KMS-11 (cell line): Measurements from ENCODE around the gene PLA2G4E.

Experiments
- H2AFZ ChIP-seq: fragments of 200-600 bp; sonication (generic); 2 replicates; pipeline ENCODE4 v1.6.1; 2016; ENCODE audit warnings: antibody characterized with exemption, mixed run types, low read depth
- H3K27ac ChIP-seq: fragments of 200-600 bp; sonication (generic); 2 replicates; pipeline ENCODE4 v1.6.1; 2016; ENCODE audit warnings: mild to moderate bottlenecking, mixed run types
- H3K27me3 ChIP-seq: fragments of 200-600 bp; sonication (generic); 2 replicates; pipeline ENCODE4 v1.6.1; 2017; ENCODE audit warnings: mild to moderate bottlenecking, low read depth, mixed run types, moderate library complexity; ENCODE audit not compliant: insufficient read depth
- H3K36me3 ChIP-seq: fragments of 200-600 bp; sonication (generic); 2 replicates; pipeline ENCODE4 v1.6.1; 2017; ENCODE audit warnings: mild to moderate bottlenecking, mixed run types; ENCODE audit not compliant: insufficient read depth
- H3K4me1 ChIP-seq: fragments of 200-600 bp; sonication (generic); 2 replicates; pipeline ENCODE4 v1.6.1; 2016; ENCODE audit warnings: mild to moderate bottlenecking, low read depth, mixed run types; ENCODE audit not compliant: poor library complexity, severe bottlenecking
- H3K4me2 ChIP-seq: fragments of 200-600 bp; sonication (generic); 2 replicates; pipeline ENCODE4 v1.7.0; 2016; ENCODE audit warnings: mild to moderate bottlenecking, mixed run types
- H3K4me3 ChIP-seq: fragments of 200-600 bp; sonication (generic); IDR thresholded peaks from 2 replicates; pipeline ENCODE4 v1.6.1; 2017; ENCODE audit warnings: low read depth, low read length, mixed read lengths; ENCODE audit not compliant: insufficient read depth
- H3K79me2 ChIP-seq: fragments of 200-600 bp; sonication (generic); 2 replicates; pipeline ENCODE4 v1.6.1; 2016; ENCODE audit warnings: low read depth, mixed run types; ENCODE audit not compliant: insufficient read depth
- H3K9ac ChIP-seq: fragments of 200-600 bp; sonication (generic); 2 replicates; pipeline ENCODE4 v1.6.1; 2016; ENCODE audit warnings: mild to moderate bottlenecking, mixed run types
- H4K20me1 ChIP-seq: fragments of 200-600 bp; sonication (generic); 2 replicates; pipeline ENCODE4 v1.6.1; 2016; ENCODE audit warnings: mild to moderate bottlenecking, mixed run types; ENCODE audit not compliant: insufficient read depth
- CTCF ChIP-seq: fragments of 200-600 bp; sonication (generic); conservative IDR thresholded peaks from 2 replicates; pipeline ENCODE4 v1.6.1; 2017; ENCODE audit warnings: low read depth, mild to moderate bottlenecking, antibody characterized with exemption, low read length, moderate library complexity, mixed read lengths

The PLA2G4E gene

GRCh38 chr15:41967506-41968206, 53.2 kb downstream of the PLA2G4E start:
- no peaks in the 10 kb centered on the region for H4K20me1 ChIP-seq
- no peak overlapping the region for H2AFZ ChIP-seq
- no peak for TF ChIP-seq CTCF
- no peaks in the 10 kb centered on the region for H3K36me3 ChIP-seq
- no peak overlapping the region for H3K27ac ChIP-seq
- no peak overlapping the region for H3K9ac ChIP-seq
- H3K27me3 ChIP-seq: no peaks in the 10 kb centered on the region
- peaks cover 29% of the 10 kb centered on the region for H3K4me1 ChIP-seq
- no peak overlapping the region for H3K4me2 ChIP-seq
- peaks cover 28% of the 10 kb centered on the region; the same call in 1 of the 2 replicates for H3K79me2 ChIP-seq
- no peak overlapping the region for H3K4me3 ChIP-seq

GRCh38 chr15:41966920-41967465, 53.8 kb downstream of the PLA2G4E start:
- Histone ChIP-seq H2AFZ (no peak overlapping the region), H3K4me3 (no peak overlapping the region), H3K36me3 (no peaks in the 10 kb centered on the region), H3K4me2 (no peak overlapping the region), H4K20me1 (no peaks in the 10 kb centered on the region), H3K4me1 (peaks cover 29% of the 10 kb centered on the region), H3K79me2 (peaks cover 28% of the 10 kb centered on the region; the same call in 1 of the 2 replicates), H3K27ac (no peak overlapping the region), H3K27me3 (no peaks in the 10 kb centered on the region), H3K9ac (no peak overlapping the region)
- TF ChIP-seq CTCF: no peak

- TF ChIP-seq CTCF: no peak
- H3K27ac ChIP-seq: no peak overlapping the region
- H3K4me2 ChIP-seq: no peak overlapping the region
- no peak overlapping the region for H3K4me3 ChIP-seq
- H2AFZ ChIP-seq: no peak overlapping the region
- H3K9ac ChIP-seq: no peak overlapping the region
- no peaks in the 10 kb centered on the region for H3K36me3 ChIP-seq
- no peaks in the 10 kb centered on the region for H3K27me3 ChIP-seq
- H3K4me1 ChIP-seq: peaks cover 29% of the 10 kb centered on the region
- H4K20me1 ChIP-seq: no peaks in the 10 kb centered on the region
- peaks cover 28% of the 10 kb centered on the region; the same call in 1 of the 2 replicates for H3K79me2 ChIP-seq
These were observed 54.4 kb downstream of the PLA2G4E start for GRCh38 chr15:41966414-41966812.

GRCh38 chr15:41965441-41966413, 55.1 kb downstream of the PLA2G4E start:
- TF ChIP-seq CTCF: no peak
- no peak overlapping the region for H3K27ac ChIP-seq
- H3K36me3 ChIP-seq: no peaks in the 10 kb centered on the region
- H3K4me1 ChIP-seq: peaks cover 23% of the 10 kb centered on the region
- H4K20me1 ChIP-seq: no peaks in the 10 kb centered on the region
- no peak overlapping the region for H2AFZ ChIP-seq
- H3K9ac ChIP-seq: no peak overlapping the region
- no peak overlapping the region for H3K4me2 ChIP-seq
- no peaks in the 10 kb centered on the region for H3K27me3 ChIP-seq
- peaks cover 26% of the 10 kb centered on the region; the same call in 1 of the 2 replicates for H3K79me2 ChIP-seq
- no peak overlapping the region for H3K4me3 ChIP-seq
